HepG2 (cell line): Measurements from ENCODE around the gene ID4. TPM values are rescaled to one million over a fixed set of nuclear protein-coding genes. Genes with fewer than 3 reads are reported as not detected.

Experiments used
- ATAC-seq: fragments of 200-7000 bp; cut with Tn5 transposase; 3 replicates; pipeline ENCODE4 v1.9.1; 2020; ENCODE audit warnings: mild to moderate bottlenecking, moderate library complexity
- BruUV-seq: library from RNA; stranded (reverse); fragments of 400-500 nt; replicated peaks from 2 replicates; lab custom pipeline; 2021; lab: Mats Ljungman, UMichigan
- CTCF ChIA-PET: fragments of 300-600 bp; formaldehyde crosslinking; extraction: SDS; loops from one replicate; lab custom pipeline; 2021; ENCODE audit warnings: low total read pairs, inconsistent platforms, low intra/inter-chr PET ratio; lab: Yijun Ruan, JAX
- POLR2A ChIA-PET: fragments of 350-600 bp; sonication (Branson Sonifier 250); formaldehyde crosslinking; loops from one replicate; lab custom pipeline; 2020; ENCODE audit warnings: antibody characterized with exemption, inconsistent platforms; lab: Yijun Ruan, JAX
- DNase-seq: peaks from one replicate; pipeline ENCODE4 v3.0.0-alpha.2; 2015; ENCODE audit warnings: low spot score
- FAIRE-seq: peaks from 3 replicates; lab custom pipeline; 2011; peaks lifted over from hg19 to GRCh38; lab: Jason Lieb, UNC
- H2AFZ ChIP-seq: one replicate; pipeline ENCODE4 v1.6.1; 2011; ENCODE audit warnings: low read length, inconsistent platforms
- H3K27ac ChIP-seq: fragments of 300-600 bp; 3 replicates; pipeline ENCODE4 v1.8.0; 2011; ENCODE audit warnings: mixed run types, mild to moderate bottlenecking, mixed read lengths, low read length, inconsistent platforms; ENCODE audit not compliant: insufficient read depth; ENCODE audit errors: extremely low read length
- H3K27me3 ChIP-seq, 2 experiments: fragments of 200-600 bp in 1 of 2; 2 replicates in 1 of 2; 3 replicates in 1 of 2; pipeline versions ENCODE4 v1.6.0 to v1.8.0; 2011; ENCODE audit warnings: low read length in 2 of 2, mild to moderate bottlenecking in 2 of 2, moderate library complexity in 2 of 2, inconsistent platforms in 1 of 2; ENCODE audit not compliant: insufficient read depth in 2 of 2, control insufficient read depth in 1 of 2
- H3K36me3 ChIP-seq, 2 experiments: fragments of 200-600 bp in 1 of 2; replicated peaks in 1 of 2; 2 replicates in 1 of 2; 3 replicates in 1 of 2; pipeline versions ENCODE4 v1.5.1 to v1.8.0; 2011; ENCODE audit warnings: low read length in 2 of 2, inconsistent platforms in 1 of 2; ENCODE audit not compliant: insufficient read depth in 2 of 2, control insufficient read depth in 1 of 2
- H3K4me1 ChIP-seq: 2 replicates; pipeline ENCODE4 v1.5.1; 2012; ENCODE audit warnings: low read length, inconsistent platforms; ENCODE audit not compliant: insufficient read depth
- H3K4me2 ChIP-seq: 2 replicates; pipeline ENCODE4 v1.6.0; 2011; ENCODE audit warnings: low read depth, low read length, inconsistent platforms
- H3K4me3 ChIP-seq, 3 experiments: fragments of 200-600 bp in 1 of 3; sonication (generic), shearing (Covaris generic) in 1 of 3; replicated peaks in 1 of 3; 2 replicates each; pipeline ENCODE4 v1.5.1; 2011 to 2016; ENCODE audit warnings: low read length in 3 of 3, inconsistent platforms in 2 of 3, low read depth in 2 of 3, mild to moderate bottlenecking in 2 of 3, control low read depth in 1 of 3, mixed read lengths in 1 of 3; ENCODE audit not compliant: insufficient read depth in 1 of 3
- H3K79me2 ChIP-seq: one replicate; pipeline ENCODE4 v1.6.1; 2011; ENCODE audit warnings: low read length, inconsistent platforms; ENCODE audit not compliant: insufficient read depth
- H3K9ac ChIP-seq: 2 replicates; pipeline ENCODE4 v1.6.0; 2011; ENCODE audit warnings: mild to moderate bottlenecking, low read depth, low read length, inconsistent platforms; ENCODE audit not compliant: insufficient read depth
- H3K9me3 ChIP-seq: 2 replicates; pipeline ENCODE4 v1.5.1; 2012; ENCODE audit warnings: mild to moderate bottlenecking, low read length
- H4K20me1 ChIP-seq: 2 replicates; pipeline ENCODE4 v1.6.0; 2011; ENCODE audit warnings: inconsistent platforms, mild to moderate bottlenecking, low read length, moderate library complexity; ENCODE audit not compliant: insufficient read depth
- ATM ChIP-seq: fragments of 450-650 bp; IDR thresholded peaks from 2 replicates; pipeline ENCODE4 v1.7.1; 2017; ENCODE audit warnings: mild to moderate bottlenecking, borderline replicate concordance
- ATRX ChIP-seq: sonication (generic); formaldehyde crosslinking; IDR thresholded peaks from 2 replicates; pipeline ENCODE4 v1.4.0; 2020; ENCODE audit warnings: missing genetic modification reagents, borderline replicate concordance
- ELF3 ChIP-seq: IDR thresholded peaks from 2 replicates; pipeline ENCODE4 v1.6.1; 2016; ENCODE audit warnings: missing genetic modification reagents, missing compliant biosample characterization
- HOXA7 ChIP-seq: sonication (generic); formaldehyde crosslinking; IDR thresholded peaks from 2 replicates; pipeline ENCODE4 v1.8.1; 2022; ENCODE audit warnings: mild to moderate bottlenecking, missing genetic modification reagents, moderate library complexity
- KLF15 ChIP-seq: sonication (generic); formaldehyde crosslinking; IDR thresholded peaks from 2 replicates; pipeline ENCODE4 v1.8.1; 2023; ENCODE audit warnings: borderline replicate concordance, mild to moderate bottlenecking, inconsistent platforms, missing genetic modification reagents, mixed read lengths
- MBD4 ChIP-seq: IDR thresholded peaks from 2 replicates; pipeline ENCODE4 v1.6.1; 2012; ENCODE audit warnings: low read length, inconsistent platforms, borderline replicate concordance
- NR2F2 ChIP-seq: IDR thresholded peaks from 2 replicates; pipeline ENCODE4 v1.6.1; 2012; ENCODE audit warnings: low read depth, inconsistent platforms, borderline replicate concordance
- RXRA ChIP-seq: sonication (generic); formaldehyde crosslinking; IDR thresholded peaks from 2 replicates; pipeline ENCODE4 v1.5.1; 2020; ENCODE audit warnings: missing genetic modification reagents
- SP2 ChIP-seq: sonication (generic); formaldehyde crosslinking; IDR thresholded peaks from 2 replicates; pipeline ENCODE4 v1.5.1; 2020; ENCODE audit warnings: mild to moderate bottlenecking, missing genetic modification reagents
- SYNCRIP ChIP-seq: fragments of 200-400 bp; formaldehyde crosslinking; IDR thresholded peaks from 2 replicates; pipeline ENCODE4 v1.6.1; 2018; ENCODE audit warnings: mild to moderate bottlenecking, low read depth, low read length; ENCODE audit not compliant: insufficient read depth
- TCF12 ChIP-seq, 2 experiments: fragments of 450-650 bp in 1 of 2; sonication (generic) in 1 of 2; formaldehyde crosslinking in 1 of 2; IDR thresholded peaks; 2 replicates each; pipeline versions ENCODE4 v1.6.1 to v1.8.0; 2017 to 2022; ENCODE audit warnings: antibody characterized with exemption in 1 of 2, mild to moderate bottlenecking in 1 of 2, missing genetic modification reagents in 1 of 2, moderate library complexity in 1 of 2
- ZBTB8A ChIP-seq: sonication (generic); formaldehyde crosslinking; IDR thresholded peaks from 2 replicates; pipeline ENCODE4 v1.4.0; 2020; ENCODE audit warnings: mild to moderate bottlenecking, low read depth, missing genetic modification reagents, borderline replicate concordance
- ZNF484 ChIP-seq: sonication (generic); formaldehyde crosslinking; IDR thresholded peaks from 2 replicates; pipeline ENCODE4 v1.5.1; 2020; ENCODE audit warnings: mild to moderate bottlenecking, low read depth, missing genetic modification reagents, borderline replicate concordance
- WGBS: methylation state at CpG from one replicate; pipeline ENCODE4 v1.1.6; 2017; ENCODE audit warnings: low lambda C conversion rate; 5-methylcytosine and 5-hydroxymethylcytosine counted together
- in situ Hi-C: cut with HindIII; loops from 2 replicates; pipeline ENCODE4 v1.10.0; 2017; ENCODE audit warnings: low pct_unique_long_range_greater_than_20kb; ENCODE audit not compliant: extremely low pct_ligation_motif_present
- intact Hi-C: fragments of 100-400 bp; cut with micrococcal nuclease; formaldehyde crosslinking; loops from one replicate; pipeline ENCODE4 v1.10.0; 2022; ENCODE audit not compliant: unreplicated experiment
- polyA plus RNA-seq, 8 experiments: library from polyadenylated mRNA; depleted of rRNA in 3 of 8; stranded (reverse) in 7 of 8; unstranded in 1 of 8; fragments of >200 nt; fragmentation: Illumina TruSeq in 4 of 8; extraction: Trizol in 4 of 8; gene quantifications; 2 replicates each; pipeline versions ENCODE4 v1.2.1 to v1.2.3, GENCODE V29; 2011 to 2016; ENCODE audit warnings: low read depth in 4 of 8, missing spikeins in 1 of 8, mixed read lengths in 1 of 8; ENCODE audit not compliant: insufficient read depth in 1 of 8
- total RNA-seq, 5 experiments: library from RNA; depleted of rRNA; stranded (reverse); fragments of >200 nt; fragmentation: Illumina TruSeq; extraction: Trizol; gene quantifications; 2 replicates each; pipeline ENCODE4 v1.2.3, GENCODE V29; 2016; ENCODE audit warnings: low read depth in 1 of 5
- TF ChIP-seq, protein P1 (sequence below): sonication (generic); formaldehyde crosslinking; conservative IDR thresholded peaks from 2 replicates; pipeline ENCODE4 v1.4.0; 2020; ENCODE audit warnings: mild to moderate bottlenecking, missing genetic modification reagents, moderate library complexity
- TF ChIP-seq, protein P2 (sequence below): sonication (generic); formaldehyde crosslinking; IDR thresholded peaks from 2 replicates; pipeline ENCODE4 v1.4.0; 2020; ENCODE audit warnings: mild to moderate bottlenecking, missing genetic modification reagents
- TF ChIP-seq, protein P3 (sequence below): sonication (generic); formaldehyde crosslinking; IDR thresholded peaks from 2 replicates; pipeline ENCODE4 v1.5.0; 2020; ENCODE audit warnings: mild to moderate bottlenecking, missing genetic modification reagents, borderline replicate concordance

The ID4 gene
- total and polyA plus RNA-seq, 2 of the 13 experiments (the other 11 are each of a cell fraction or from before 2014, with no cell fraction given) = 0.20 to 0.44 TPM

DNA sequence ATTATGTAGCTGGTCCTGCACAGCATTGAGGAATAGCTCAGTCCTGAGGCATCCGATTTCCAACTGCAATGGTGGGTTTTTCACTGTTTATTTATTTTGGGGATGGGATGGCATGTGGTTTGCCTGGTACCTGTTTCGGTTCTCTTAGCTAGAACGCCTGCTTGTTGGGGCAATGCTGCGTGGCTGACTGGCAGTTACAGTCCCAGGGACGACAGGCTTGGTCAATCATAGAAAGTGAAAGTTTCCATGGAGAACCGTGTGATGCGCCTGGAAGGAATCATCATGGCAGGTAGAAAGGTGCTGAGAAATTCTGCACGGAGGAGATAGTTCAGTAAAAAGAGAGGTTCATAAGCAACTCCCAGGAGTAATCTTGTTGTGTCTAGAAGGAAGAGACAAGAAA lies 18.4 kb downstream of the ID4 start:
- no peaks in the 10 kb centered on the region for H3K9me3 ChIP-seq
- H3K27ac ChIP-seq = no peak overlapping the region
- in situ Hi-C loops = loop anchor here (25.0 kb wide), 1 partner anchor 1268 kb away; no protein-coding TSS in a partner anchor
- no peak for FAIRE-seq
- POLR2A ChIA-PET = no interaction called here
- H3K27me3 ChIP-seq = peaks cover 2 to 33% of the 10 kb centered on the region in 2 experiments; a peak in 3 of 5 replicates
- H3K79me2 ChIP-seq = no peaks in the 10 kb centered on the region
- no peak overlapping the region for H3K9ac ChIP-seq
- DNase-seq = no peak
- H4K20me1 ChIP-seq = no peaks in the 10 kb centered on the region
- H2AFZ ChIP-seq = no peak overlapping the region
- BruUV-seq = no TSS peak
- H3K4me1 ChIP-seq = peaks cover 9% of the 10 kb centered on the region
- ATAC-seq = no peak
- intact Hi-C loops = loop anchor here (10.0 kb wide), 1 partner anchor 211 kb away; no protein-coding TSS in a partner anchor
- peak overlapping the region in 1 of 3 experiments; percentile 38; a peak in 1 of 6 replicates for H3K4me3 ChIP-seq
- H3K4me2 ChIP-seq = peak overlapping the region; percentile 48
- no peaks in the 10 kb centered on the region for H3K36me3 ChIP-seq
- WGBS = 5% methylated on average over 8 of the region's 8 CpGs
- CTCF ChIA-PET = no interaction called here
- TF ChIP-seq MBD4 (no peak), KLF15 (CRISPR knock-in tag) (no peak), NR2F2 (no peak), ELF3 (CRISPR knock-in tag) (no peak), SP2 (CRISPR knock-in tag) (no peak), SYNCRIP (no peak), HOXA7 (CRISPR knock-in tag) (no peak), ATM (no peak), ATRX (CRISPR knock-in tag) (no peak), ZNF484 (no peak), RXRA (CRISPR knock-in tag) (no peak), ZBTB8A (no peak), TCF12 (IDR thresholded peaks at IDR 0.05) (no peak), TCF12 (CRISPR knock-in tag; IDR thresholded peaks at IDR 0.05) (no peak)
- TF ChIP-seq, protein P1, sequence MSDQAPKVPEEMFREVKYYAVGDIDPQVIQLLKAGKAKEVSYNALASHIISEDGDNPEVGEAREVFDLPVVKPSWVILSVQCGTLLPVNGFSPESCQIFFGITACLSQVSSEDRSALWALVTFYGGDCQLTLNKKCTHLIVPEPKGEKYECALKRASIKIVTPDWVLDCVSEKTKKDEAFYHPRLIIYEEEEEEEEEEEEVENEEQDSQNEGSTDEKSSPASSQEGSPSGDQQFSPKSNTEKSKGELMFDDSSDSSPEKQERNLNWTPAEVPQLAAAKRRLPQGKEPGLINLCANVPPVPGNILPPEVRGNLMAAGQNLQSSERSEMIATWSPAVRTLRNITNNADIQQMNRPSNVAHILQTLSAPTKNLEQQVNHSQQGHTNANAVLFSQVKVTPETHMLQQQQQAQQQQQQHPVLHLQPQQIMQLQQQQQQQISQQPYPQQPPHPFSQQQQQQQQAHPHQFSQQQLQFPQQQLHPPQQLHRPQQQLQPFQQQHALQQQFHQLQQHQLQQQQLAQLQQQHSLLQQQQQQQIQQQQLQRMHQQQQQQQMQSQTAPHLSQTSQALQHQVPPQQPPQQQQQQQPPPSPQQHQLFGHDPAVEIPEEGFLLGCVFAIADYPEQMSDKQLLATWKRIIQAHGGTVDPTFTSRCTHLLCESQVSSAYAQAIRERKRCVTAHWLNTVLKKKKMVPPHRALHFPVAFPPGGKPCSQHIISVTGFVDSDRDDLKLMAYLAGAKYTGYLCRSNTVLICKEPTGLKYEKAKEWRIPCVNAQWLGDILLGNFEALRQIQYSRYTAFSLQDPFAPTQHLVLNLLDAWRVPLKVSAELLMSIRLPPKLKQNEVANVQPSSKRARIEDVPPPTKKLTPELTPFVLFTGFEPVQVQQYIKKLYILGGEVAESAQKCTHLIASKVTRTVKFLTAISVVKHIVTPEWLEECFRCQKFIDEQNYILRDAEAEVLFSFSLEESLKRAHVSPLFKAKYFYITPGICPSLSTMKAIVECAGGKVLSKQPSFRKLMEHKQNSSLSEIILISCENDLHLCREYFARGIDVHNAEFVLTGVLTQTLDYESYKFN (CRISPR knock-in tag) = no peak
- TF ChIP-seq, protein P2, sequence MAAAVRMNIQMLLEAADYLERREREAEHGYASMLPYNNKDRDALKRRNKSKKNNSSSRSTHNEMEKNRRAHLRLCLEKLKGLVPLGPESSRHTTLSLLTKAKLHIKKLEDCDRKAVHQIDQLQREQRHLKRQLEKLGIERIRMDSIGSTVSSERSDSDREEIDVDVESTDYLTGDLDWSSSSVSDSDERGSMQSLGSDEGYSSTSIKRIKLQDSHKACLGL (CRISPR knock-in tag) = no peak
- TF ChIP-seq, protein P3, sequence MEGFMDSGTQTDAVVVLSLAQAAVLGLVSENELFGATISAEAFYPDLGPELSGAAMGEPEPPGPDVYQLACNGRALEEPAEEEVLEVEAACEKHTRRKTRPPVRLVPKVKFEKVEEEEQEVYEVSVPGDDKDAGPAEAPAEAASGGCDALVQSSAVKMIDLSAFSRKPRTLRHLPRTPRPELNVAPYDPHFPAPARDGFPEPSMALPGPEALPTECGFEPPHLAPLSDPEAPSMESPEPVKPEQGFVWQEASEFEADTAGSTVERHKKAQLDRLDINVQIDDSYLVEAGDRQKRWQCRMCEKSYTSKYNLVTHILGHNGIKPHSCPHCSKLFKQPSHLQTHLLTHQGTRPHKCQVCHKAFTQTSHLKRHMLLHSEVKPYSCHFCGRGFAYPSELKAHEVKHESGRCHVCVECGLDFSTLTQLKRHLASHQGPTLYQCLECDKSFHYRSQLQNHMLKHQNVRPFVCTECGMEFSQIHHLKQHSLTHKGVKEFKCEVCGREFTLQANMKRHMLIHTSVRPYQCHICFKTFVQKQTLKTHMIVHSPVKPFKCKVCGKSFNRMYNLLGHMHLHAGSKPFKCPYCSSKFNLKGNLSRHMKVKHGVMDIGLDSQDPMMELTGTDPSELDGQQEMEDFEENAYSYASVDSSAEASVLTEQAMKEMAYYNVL (CRISPR knock-in tag) = no peak
